HG02884 (cell line): ENCODE data around the gene DTNBP1.

Source experiments
- ATAC-seq: cut with Tn5 transposase; IDR thresholded peaks from one replicate; pipeline ENCODE4 v1.9.1; 2021; ENCODE audit warnings: mild to moderate bottlenecking, moderate library complexity; ENCODE audit not compliant: unreplicated experiment

DTNBP1 gene

DNA sequence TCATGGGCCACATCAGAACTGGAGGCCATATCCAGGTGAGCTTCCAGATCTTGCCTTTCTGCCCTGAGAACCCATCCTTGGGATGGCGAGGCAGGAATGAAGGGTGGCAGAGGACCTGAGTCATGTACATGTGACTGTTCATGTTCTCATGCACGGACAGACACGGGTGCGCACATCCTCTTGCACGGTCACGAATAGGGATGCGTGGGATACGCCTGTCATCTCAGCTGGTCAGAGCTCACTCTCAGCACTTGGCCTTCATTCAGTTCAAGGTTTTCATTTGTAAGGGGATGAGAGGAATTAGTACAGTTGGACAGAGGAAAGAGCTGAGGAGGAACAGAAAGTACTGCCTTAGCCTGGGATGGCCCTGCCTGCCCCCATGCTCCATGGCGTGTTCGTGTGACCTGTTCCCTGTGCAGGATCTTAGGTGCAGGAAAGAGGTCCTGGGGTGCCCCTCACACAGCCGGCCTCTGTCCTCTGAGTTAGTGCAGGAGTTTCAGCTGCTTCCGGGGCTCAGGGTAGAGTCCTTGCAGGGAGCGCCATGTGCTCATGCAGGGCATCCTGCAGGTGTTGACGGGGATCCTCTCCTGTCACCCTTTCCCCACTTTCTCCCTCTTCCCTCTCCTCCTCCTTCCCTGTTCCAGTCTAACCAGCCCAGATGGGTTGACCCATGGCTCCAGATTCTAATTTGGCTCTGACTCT lies 173.4 kb downstream of the DTNBP1 start:
- no peak for ATAC-seq

DNA sequence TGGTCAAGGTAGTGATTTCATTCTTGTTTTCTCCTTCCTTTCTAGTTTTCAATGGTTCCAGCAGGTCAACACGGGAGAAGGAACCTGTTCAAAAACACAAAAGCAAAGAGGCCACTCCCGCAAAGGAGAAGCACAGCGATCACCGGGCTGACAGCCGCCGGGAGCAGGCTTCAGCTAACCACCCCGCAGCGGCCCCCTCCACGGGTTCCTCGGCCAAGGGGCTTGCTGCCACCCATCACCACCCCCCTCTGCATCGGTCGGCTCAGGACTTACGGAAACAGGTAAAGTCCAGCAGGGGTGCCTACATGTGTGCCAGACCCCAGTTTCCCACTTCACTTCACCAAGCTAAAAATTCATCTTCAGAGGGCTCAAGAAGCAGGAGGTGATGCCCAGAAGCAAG lies 175.6 kb downstream of the DTNBP1 start:
- ATAC-seq, result no peak

DNA sequence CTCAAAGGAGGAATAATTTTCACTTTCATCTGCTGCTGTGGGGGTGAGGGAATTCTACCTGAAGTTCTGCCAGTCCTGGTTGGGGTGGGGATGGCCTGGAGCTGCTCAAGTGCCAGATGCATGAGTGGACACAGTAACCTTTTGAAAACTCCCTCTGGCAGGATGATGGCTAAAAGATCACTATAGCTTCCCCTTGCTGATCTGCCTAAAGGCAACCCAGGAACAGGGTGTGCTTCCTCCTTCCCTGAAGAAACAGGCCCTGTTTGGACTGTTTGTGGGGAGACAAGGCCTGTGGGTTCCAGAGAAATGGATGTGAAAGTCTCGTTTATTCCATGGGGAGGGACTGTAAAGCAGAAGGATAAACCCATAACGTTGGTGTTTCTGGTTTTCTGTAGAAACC lies 176.9 kb downstream of the DTNBP1 start:
- no peak for ATAC-seq

DNA sequence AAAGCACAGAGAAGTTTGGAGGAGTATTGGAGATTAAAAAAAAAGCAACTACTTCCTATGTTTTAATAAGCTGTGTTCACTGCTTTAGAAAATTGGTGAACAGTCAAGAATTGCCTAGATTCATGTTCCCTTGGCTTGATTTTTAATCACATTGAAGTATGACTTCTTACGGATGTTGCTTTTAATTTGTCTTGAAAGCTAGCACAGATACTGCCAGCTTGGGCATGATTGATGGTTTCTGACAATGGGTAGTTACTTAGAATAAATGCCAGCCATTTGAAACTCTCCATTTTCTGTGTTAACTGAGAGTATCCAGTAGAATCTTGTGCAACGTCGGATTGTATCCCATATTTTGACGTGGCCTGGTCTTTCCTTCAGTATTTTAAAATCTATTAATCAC lies 178.0 kb downstream of the DTNBP1 start:
- ATAC-seq, result no peak

DNA sequence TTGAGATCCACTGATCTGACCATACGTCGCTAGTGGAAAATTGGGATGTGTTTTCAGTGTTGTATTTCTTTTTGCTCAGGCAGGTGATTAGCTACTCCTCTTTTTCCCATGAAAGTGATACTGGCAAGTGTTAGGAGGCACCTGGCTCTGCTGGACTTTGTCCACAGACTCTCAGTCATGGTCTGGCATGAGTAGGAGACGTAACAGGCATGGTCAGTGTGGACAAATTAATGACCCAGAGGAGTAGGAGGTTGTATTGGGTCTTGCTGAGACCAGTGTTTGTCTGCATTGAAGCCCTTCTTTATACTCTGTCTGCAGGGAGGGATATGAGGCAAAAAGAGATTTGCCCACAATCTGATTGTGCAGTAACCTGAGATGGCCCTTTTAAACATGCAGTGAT lies 178.7 kb downstream of the DTNBP1 start:
- ATAC-seq, result no peak

DNA sequence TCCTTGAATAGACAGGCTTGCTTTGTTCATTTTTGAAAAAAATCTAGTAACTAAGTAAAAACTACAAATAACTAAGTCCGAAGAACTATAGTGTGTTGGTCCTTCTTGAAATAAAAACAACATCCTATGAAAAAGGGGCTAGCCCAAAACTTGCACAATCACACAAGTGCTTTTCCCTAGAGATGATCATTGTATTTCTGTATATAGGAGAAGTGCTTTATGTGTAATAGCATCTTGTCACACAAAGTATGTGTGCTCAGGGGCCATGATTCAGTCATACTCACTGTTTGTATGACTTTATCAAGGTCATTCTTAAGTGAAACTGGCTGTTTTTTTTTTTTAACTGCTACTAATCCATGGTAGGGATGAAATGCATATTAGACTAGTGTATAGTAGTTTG lies 179.8 kb downstream of the DTNBP1 start:
- ATAC-seq, result no peak

DNA sequence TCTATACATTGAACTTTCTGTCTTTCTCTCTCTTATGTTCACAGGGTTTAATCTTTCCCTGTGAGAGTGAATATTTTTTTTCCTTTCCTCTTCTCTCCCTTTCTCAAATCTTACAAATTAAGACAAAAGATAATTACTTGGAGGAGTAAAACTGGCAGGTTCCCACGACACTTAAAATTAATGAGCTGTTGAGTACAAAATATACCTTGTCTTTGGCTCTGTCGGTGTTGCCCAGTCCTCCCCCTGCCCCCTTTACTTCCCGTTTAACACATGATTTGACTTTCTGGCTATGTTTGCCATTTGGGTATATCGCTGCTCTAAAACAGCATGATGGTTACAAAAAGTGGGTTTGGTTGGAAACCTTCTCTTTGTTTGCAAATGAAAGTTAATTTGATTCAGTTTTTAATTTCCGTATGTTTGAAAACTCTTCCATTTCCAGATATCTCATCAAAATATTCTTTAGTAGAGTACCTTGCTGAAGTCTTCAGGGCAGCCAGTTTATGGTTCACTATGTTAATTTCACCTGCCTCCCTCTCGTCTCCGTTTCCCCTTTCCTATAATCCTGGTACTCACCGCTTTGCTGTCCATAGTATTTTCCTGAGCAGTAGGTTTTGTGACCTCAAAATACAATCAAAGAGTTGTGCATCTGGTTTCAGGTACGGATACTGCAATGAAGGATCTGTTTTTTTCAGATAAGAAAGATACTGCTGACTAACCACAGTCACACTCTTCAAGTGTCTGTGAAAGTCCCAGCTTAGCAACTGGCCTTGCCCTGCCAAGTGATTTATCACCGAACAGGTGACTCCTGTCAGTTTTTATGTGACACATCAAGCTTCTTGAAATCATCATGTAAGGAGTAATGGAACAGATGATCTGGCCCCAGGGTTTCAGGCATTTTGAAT lies 181.2 kb downstream of the DTNBP1 start:
- ATAC-seq, result no peak

DNA sequence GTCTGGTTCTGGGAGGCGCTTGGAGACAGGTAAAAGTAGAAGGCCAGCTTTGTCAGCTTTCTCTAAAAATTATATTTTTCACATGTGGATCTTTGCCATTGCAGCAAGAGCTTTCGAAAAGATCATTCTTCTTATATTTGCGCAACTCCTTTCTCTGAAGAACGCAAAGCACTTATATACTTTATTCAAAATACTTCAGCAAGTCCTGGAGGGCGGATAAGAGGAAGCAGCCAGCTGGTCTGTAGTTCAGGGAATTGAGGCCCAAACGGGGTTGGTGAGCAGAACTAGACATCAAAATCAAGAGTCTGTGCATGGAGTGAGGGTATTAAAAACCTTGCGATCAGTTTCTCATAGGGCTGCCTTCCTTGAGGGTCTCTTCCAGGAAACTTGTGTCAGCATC lies 182.3 kb downstream of the DTNBP1 start:
- ATAC-seq, result no peak

DNA sequence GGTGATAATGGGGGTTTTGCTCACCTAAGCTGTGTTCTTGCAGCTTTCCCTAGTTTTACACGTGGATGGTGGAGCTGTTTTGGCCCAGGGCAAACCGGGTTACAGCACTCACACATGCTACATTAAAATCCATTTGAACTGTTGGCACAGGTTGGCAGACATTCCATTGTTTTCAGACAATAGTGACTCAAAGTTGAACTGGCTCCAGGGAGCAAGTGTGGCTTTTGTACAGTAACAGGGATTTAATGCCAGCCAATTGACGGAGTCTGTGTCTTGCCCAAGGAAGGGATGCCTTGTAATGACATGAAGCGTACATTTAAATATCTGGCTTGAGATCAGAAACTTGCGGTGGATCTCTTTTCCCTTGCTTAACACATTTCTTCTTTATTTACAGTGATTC lies 183.1 kb downstream of the DTNBP1 start:
- ATAC-seq, result no peak

DNA sequence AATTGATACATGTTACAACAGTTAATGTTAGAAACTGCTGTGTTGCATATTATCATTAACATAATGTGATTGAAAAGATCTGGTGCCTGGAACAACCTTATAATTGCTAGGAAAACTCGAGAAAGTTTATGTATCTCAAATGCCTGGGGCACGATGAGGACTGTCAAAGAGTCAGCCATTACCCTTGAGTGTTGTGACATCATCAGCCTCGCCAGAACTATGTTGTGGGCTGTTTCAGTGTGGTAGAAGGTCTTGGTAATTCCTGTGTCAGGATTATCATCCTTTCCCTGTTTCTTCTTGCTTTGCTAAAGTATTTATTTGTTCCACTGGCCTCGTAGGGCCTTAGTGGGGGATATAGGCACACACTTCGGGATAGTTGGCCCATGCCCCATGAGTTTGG lies 185.1 kb downstream of the DTNBP1 start:
- no peak for ATAC-seq

DNA sequence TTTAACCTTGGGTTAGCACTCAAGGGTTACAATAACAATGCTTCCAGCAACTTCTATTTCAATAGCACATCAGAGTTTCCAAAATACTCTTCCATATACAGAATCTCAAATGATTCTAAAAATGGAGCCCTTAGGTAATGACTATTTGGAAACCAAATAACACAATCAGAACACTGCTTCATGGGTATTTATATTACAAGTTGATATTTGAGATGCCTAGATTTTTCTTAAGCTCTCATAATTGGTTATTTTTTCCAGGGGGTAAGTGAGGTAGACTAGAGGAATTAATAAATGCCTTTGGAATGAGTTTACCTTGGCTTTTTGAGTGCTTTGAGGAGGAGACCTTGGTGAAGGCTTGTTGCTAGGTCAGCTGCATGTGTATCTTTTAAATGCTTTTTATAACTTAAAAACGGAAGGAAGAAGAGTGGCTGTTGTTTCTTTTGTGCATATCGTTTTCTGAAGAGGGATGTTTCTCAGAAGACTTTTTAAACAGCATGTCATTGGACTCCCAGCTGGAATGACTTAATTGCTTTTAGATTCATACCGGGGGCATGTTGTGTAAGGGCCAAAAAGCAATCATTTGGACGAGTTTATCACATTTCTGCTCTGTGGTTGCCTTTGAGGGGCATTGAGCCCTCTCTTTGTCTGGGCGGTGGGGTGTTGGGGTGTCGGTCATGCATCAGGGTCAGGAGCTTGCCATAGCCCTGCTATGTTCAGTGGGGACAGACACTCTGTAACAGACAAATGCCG lies 186.0 kb downstream of the DTNBP1 start:
- no peak for ATAC-seq

DNA sequence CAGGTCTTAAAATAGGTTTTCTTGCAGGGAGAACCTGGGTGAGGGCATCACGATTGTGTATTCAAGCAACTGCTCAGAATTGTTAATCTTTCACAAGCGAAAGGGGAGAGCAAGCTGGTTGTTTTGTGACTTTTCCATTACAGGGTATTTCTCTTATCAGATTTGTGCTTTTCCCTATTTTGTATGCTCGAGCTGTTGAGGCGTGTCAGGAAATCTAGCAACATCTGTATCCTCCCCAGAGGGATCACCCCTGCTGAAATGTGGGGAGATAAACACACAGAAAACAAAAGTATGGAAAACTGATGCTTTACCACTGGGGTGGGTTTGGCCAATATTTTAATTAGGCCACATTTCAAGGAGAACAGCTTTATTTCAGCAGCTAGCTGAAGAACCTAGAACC lies 187.0 kb downstream of the DTNBP1 start:
- no peak for ATAC-seq

DNA sequence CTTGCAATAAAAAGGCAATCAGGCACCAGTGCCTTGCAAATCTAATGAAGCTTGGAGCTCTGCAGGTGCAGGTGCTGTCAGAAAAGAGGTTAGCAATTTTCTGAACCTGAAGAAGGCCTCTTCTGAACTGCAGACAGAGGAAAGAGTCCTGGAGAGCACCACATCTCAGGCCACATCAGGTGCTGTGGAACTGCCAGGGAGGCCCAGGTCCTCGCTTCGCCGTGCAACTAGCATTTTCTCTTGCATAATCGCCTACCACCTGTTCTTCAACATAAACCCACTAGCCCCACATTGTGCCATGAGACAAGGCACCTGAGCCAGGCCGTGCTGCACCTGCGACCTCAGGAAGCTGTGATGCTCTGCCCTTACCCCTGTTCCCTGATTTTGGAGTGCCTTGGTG lies 187.6 kb downstream of the DTNBP1 start:
- ATAC-seq, result no peak

DNA sequence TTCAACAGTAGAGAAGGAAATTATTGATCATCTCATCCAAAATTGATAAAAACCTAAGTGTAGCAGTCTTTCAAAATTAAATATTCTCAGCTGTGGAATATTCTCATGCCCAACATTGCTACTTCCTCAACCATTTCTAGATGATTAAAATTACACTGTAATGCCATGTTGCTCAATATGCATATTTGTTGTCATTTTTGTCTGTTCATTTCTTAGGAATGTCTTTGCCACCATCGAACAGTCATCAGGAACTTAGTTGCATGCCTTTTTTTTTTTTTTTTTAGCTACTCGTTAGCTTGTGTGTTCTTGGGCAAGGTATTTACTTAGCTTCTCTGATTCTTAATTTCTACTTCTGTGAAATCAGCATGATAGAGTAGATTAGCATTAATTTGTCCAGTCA lies 188.6 kb downstream of the DTNBP1 start:
- ATAC-seq, result no peak

DNA sequence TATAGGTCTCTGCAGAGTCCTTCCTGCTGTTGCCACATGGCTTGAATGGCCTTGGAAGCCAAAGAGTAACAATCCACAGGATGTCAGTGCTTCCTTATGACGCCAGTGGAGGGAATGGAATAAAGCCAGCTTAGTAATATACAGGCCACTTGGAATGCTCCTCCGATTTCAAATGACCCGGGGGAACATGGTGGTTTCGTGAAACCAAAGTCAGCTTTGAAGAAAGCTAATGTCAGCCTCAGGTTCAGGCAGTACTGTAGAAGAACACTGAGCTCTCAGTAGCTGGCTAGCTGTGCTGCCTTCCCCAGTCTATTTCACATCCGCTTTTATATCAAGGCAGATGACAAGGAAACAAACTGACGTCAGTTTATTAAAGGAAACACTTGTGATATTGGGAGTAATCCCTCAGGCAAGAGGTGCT lies 189.1 kb downstream of the DTNBP1 start:
- ATAC-seq, result no peak

DNA sequence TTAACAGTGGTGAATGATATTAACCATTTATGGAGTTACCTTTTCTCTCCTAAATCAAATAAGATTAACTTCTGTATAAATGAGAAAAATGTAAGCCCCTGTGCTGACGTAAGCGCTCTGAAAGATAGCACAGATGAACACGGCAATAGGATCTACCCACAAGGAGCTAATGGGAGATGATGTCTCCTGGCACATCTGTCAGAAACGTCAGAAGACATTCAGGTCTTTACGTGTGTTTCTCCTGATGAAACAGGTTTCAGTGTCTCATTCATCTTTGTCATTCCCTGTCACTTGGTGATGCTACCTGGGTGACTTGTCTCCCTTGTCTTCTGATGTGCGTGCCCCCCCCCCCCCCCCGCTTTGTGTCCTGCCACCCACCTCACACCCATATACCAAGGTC lies 189.7 kb downstream of the DTNBP1 start:
- no peak for ATAC-seq
